Measurements from ENCODE around the gene IQSEC3.

Gene IQSEC3

DNA sequence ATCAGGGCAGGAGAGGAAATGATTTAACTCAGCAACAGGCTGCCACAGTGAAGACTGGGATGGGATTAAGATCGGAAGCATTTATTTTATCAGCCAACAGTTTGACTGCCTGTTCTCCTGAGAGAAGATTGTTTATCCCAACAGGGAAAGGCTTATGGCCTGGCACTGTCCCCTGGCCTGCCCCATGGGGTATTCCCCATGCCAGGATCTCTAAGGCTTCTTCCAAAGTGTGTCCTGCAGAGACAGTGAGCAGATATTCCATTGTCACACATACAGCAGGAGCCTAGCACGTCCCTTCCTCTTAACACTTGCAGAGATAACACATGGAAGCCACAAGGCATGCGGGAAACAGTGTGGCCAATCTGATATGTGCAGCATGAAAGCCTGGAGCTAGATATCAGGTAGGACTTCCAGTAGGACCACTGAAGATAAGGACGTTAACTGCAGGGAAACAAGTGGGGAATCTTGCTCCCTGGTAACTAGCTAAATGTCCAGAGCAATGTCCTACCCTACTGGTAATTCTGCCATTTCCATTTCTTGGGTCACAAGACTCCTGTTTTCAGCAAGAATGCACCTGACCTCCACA, 48.2 kb downstream of the IQSEC3 start:
- TF ChIP-seq, protein P1, sequence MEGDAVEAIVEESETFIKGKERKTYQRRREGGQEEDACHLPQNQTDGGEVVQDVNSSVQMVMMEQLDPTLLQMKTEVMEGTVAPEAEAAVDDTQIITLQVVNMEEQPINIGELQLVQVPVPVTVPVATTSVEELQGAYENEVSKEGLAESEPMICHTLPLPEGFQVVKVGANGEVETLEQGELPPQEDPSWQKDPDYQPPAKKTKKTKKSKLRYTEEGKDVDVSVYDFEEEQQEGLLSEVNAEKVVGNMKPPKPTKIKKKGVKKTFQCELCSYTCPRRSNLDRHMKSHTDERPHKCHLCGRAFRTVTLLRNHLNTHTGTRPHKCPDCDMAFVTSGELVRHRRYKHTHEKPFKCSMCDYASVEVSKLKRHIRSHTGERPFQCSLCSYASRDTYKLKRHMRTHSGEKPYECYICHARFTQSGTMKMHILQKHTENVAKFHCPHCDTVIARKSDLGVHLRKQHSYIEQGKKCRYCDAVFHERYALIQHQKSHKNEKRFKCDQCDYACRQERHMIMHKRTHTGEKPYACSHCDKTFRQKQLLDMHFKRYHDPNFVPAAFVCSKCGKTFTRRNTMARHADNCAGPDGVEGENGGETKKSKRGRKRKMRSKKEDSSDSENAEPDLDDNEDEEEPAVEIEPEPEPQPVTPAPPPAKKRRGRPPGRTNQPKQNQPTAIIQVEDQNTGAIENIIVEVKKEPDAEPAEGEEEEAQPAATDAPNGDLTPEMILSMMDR (IDR thresholded peaks at IDR 0.05; ENCODE audit: unreplicated experiment in 3 of 3), result no peak
- H3K36me3 Mint-ChIP-seq (ENCODE audit: low read depth), result no peaks in the 10 kb centered on the region
- no peak overlapping the region for H3K4me3 Mint-ChIP-seq
- peaks cover 9% of the 10 kb centered on the region for H3K27me3 Mint-ChIP-seq (ENCODE audit: low read depth)
- peaks cover 50% of the 10 kb centered on the region for H3K4me1 Mint-ChIP-seq
- no peaks in the 10 kb centered on the region for H3K9me3 Mint-ChIP-seq
- peak overlapping the region in 1 of 3 experiments; percentile 25 for H3K27ac Mint-ChIP-seq

DNA sequence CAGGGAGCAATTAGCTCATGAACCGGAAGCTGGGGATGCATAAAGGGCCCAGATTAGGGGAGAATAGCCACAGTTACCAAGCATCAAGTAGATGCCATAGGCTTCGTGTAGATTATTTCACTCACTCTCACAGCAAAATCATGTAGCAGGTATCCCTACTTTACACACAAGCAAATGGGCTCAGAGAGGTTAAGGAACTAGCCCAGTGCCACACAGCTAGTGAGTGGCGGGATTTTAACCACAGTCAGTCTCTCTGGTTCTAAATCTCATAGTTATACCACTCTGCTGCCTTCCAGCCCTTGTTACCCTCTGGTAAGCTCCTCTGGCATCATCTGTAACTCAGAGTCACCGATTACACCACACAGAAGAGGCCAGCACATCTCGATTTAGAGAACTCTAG, 49.0 kb downstream of the IQSEC3 start:
- H3K36me3 Mint-ChIP-seq (ENCODE audit: low read depth), result no peaks in the 10 kb centered on the region
- H3K9me3 Mint-ChIP-seq, result no peaks in the 10 kb centered on the region
- no peak overlapping the region for H3K4me3 Mint-ChIP-seq
- H3K4me1 Mint-ChIP-seq, result peaks cover 42% of the 10 kb centered on the region
- TF ChIP-seq, protein P1 (IDR thresholded peaks at IDR 0.05; ENCODE audit: unreplicated experiment in 3 of 3), result no peak
- H3K27ac Mint-ChIP-seq, result no peak overlapping the region
- H3K27me3 Mint-ChIP-seq (ENCODE audit: low read depth), result peaks cover 14% of the 10 kb centered on the region

DNA sequence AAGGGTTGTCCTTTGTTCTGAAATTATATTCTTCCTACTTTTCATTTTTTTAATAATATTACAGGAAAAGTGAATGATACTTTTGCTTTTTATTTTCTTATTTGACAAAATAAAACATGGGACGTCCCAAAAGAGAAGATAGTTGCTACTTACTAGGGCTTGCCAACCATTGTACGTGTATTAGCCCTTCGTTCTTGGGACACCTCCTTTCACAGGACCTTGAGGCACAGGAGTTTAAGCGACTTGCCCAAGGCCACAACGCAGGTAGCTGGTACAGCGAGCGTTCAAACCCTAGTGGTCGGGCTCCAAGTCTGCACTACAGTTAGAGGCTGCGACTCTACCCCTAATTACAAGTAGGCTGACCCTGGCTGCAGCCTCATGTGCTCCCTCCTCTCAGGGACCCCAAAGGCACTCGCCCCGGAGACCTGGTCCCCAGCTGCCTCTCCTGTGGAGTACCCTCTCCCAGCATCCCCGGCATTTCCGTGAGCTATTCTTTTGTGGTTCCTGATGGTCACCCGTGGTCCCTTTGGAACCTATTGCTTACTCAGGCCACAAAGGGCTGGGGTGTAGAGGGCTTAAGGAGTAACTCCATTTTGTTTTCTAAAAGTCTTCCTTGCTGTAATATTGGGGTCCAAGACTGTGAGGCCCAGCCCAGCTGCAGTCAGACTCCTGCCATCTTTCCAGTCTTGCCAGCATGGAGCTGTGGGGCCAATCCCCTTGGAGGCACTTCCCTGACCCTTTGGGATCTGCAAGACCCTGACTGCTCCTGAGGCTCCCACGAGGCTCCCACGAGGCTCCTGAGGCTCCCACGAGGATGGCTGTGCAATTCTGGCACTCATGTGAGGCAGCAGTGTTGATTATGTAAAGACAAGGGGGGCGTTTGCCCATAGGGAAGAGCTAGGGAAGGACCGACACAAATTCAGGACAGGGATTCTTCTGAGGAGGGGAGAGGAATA, 49.7 kb downstream of the IQSEC3 start:
- Mint-ChIP-seq H3K9me3 (no peaks in the 10 kb centered on the region), H3K27ac (peak overlapping the region in 1 of 3 experiments; percentile 48), H3K36me3 (ENCODE audit: low read depth) (no peaks in the 10 kb centered on the region), H3K4me3 (no peak overlapping the region), H3K27me3 (ENCODE audit: low read depth) (peaks cover 14% of the 10 kb centered on the region), H3K4me1 (peaks cover 42% of the 10 kb centered on the region)
- TF ChIP-seq, protein P1 (IDR thresholded peaks at IDR 0.05; ENCODE audit: unreplicated experiment in 3 of 3), result no peak

DNA sequence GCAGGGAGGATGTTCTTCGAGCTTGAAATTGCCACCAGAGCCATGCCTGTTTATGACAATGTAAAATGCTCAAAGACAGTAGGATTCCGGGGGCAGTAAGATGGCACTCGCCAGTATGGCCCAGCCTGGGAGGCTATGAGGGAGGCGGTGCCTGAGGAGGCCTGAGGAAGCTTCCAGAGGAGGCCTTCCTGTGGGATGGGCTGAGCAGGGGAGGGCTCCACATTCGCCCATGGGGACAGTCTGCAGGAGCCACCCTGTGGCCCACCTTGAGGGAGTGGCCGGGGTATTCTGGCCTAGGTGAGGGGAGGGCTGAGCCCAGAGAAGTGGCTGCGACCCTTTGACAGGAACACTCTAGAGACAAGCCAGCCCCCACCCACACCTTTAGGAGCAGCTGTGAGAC, 50.7 kb downstream of the IQSEC3 start:
- H3K27me3 Mint-ChIP-seq (ENCODE audit: low read depth), result peaks cover 14% of the 10 kb centered on the region
- peaks cover 37% of the 10 kb centered on the region for H3K4me1 Mint-ChIP-seq
- no peaks in the 10 kb centered on the region for H3K36me3 Mint-ChIP-seq (ENCODE audit: low read depth)
- H3K9me3 Mint-ChIP-seq, result no peaks in the 10 kb centered on the region
- TF ChIP-seq, protein P1 (IDR thresholded peaks at IDR 0.05; ENCODE audit: unreplicated experiment in 3 of 3), result no peak
- peak overlapping the region in 1 of 3 experiments; percentile 48 for H3K27ac Mint-ChIP-seq
- no peak overlapping the region for H3K4me3 Mint-ChIP-seq

DNA sequence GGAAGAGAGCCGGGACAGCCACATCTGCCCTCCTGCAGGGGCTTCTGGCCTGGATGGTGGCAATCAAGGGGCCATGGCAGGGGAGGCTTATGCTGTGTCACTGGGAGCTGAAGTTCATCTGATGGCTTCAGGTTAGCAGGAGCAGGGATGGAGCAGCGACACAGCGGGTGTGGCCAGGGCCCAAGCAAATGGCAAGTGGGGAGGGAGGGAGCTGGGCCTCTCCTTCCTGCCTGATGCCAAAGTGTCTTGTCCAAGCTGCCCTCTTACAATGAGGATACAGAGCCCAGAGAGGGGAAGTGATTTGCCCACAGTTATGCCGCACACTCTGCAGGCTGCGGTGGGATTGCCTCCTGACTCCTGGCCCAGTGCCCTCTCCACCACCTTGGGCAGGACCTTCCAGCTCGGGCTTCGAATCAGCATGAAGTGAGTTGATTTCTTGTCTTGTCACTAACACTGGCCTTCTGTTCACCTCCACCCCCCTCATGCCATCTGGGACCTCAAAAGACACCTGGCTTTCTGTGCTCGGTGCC, 51.3 kb downstream of the IQSEC3 start:
- no peaks in the 10 kb centered on the region for H3K36me3 Mint-ChIP-seq (ENCODE audit: low read depth)
- no peak overlapping the region for H3K27ac Mint-ChIP-seq
- TF ChIP-seq, protein P1 (IDR thresholded peaks at IDR 0.05; ENCODE audit: unreplicated experiment in 3 of 3), result no peak
- peaks cover 32% of the 10 kb centered on the region for H3K4me1 Mint-ChIP-seq
- H3K27me3 Mint-ChIP-seq (ENCODE audit: low read depth), result peaks cover 14% of the 10 kb centered on the region
- no peaks in the 10 kb centered on the region for H3K9me3 Mint-ChIP-seq
- no peak overlapping the region for H3K4me3 Mint-ChIP-seq
